A204.1 (cell line): Measurements from ENCODE around the gene TSPAN17.

Experiments used
- FAIRE-seq: peaks from 2 replicates; lab custom pipeline; 2012; peaks lifted over from hg19 to GRCh38; lab: Jason Lieb, UNC

Gene TSPAN17

DNA sequence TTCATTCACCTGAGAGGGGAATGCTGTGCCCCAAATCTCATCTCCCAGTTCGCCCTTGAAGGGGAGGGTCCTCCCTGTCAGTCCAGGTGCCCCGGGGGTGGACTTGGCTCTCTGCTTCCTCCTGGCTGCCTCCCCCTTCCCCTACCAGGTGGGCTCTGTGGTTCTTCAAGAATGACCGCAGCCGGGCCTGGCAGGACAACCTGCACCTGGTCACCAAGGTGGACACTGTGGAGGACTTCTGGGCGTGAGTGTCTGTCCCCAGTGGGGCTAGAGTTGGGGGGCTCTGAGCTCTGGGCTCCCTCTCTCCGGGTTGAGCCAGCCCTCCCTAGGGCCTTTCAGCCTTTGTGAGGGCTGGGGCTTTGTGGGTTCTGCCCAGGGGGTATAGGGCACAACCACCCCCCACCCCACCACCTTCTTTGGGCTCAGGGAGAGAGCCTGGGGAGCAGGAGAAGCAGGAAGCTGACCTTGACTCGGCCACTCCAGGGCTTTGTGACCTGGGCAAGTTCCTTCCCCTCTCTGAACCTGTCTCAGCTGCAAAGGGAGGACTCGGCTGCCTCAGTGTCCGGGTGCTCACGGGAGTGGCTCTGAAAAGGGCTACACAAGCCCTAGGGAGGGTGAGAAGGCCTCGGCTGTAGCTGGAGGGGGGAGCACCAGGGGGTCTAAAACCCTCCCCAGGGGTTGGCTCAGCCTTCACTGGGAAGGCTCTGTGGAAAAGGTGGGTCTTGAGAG is 3.6 kb upstream of the TSPAN17 start:
- FAIRE-seq = no peak

DNA sequence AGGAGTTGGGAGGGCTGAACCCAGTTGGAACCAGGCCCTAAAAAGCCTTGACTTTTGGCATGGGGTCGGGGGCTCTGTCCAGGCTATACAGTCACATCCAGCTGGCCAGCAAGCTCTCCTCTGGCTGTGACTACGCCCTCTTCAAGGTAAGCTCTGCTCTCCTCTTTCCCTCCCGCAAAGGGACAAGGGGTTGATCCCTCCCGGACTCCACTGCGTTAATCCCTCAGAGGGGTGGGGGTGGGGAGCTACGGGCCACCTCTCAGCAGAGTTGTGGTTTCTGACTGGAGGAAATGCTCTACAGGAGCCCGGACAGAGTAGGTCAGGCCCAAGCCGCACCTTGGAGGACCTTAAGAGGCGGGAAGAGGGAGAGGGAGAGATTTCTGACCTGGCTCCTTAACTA is 3.0 kb upstream of the TSPAN17 start:
- no peak for FAIRE-seq

DNA sequence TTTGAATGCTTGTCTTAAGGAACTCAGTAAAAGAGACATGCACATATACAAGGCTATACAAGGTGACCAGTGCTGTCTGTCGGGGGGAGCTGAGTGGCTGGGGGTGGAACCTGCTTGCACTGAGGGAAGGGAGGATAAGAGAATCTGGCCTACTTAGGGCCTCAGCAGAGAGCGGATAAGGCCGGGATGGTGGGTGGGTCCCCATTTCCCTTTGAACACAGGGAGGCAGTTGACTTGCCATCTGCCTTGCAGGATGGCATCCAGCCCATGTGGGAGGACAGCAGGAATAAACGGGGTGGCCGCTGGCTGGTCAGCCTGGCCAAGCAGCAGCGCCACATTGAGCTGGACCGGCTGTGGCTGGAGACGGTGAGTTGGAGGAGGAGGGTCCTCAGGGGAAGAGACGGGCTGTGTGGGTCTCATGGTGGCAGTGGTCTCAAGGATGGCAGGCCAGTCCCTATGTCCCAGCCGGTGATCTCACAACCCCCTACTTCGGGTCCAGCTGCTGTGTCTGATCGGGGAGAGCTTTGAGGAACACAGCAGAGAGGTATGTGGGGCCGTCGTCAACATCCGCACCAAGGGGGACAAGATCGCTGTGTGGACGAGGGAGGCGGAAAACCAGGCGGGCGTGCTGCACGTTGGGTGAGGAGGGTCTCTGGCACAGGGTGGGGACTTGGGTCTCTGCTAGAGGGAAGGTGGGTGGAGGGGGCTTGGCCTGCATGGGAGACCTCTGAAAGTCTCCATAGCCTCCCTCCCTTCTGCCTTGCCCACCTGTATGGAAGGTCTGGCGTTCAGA is 2.2 kb upstream of the TSPAN17 start:
- no peak for FAIRE-seq

DNA sequence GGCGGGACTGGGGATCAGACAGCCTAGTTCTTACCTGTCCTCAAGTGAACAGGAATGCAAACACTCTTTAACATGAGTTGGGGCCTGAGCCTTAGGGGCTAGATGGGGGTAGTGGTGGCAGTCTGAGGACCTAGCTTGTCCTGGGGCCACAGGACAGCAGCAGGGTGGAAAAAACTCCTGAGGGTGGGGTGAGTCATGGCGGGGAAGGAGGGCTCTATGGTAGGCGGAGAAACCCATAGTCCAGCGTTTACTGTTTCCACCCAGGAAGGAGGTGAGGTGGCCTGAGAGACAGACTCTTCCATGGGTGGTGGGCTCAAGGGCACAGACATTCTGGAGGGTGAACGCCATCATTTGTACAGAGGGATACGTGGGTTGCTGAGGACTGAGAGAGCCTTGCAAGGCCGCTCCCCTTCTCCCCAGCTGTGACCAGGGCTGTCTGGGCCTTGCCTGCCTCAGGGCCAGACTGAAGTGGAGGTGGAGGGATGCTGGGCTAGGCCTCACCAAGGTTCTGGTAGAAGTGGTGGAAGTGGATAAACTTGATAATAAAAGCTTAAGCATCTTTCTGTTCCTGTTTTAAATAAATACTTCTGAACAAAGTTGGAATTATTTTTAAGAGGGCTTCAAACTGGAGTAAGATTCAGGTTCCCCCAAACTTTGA is 1.1 kb upstream of the TSPAN17 start:
- no peak for FAIRE-seq

- FAIRE-seq = no peak
Measured at GRCh38 chr5:176646707-176647029, 616 bp upstream of the TSPAN17 start.

- FAIRE-seq = no peak
Measured at GRCh38 chr5:176647843-176648473, 674 bp downstream of the TSPAN17 start.

DNA sequence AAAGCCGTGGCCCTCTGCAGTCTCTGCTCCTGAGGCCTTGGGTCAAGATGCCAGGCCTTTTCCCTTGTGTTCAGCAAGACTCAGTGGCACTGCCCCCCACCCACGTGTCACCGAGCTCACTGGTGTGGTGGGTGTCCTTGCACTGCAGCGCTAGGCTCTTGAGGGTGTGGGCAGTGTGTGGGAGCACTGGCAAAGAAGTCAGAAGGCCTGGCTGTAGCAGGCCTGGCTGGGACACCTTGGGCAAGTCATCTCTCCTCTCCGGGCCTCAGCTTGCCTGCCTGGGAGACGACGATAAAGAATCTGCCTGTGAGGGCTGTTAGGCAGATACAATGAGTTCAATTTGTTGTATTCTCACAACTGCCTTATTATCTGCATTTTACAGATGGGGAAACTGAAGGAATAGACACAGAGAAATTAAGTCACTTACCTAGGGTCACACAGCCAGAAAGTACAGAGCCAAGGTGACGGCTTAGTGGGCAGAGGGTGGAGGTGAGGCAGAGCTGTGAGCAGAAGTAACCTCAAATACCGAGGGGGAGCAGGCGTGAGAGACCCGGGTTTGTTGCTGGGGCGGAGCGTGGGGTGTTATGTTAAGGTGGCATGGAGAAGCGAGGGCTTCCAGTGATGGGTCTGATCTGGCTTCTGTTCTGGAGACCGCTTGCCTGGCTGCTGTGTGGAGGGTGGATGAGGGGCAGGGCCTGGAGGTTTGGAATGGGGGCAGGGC is 1.4 kb downstream of the TSPAN17 start:
- FAIRE-seq = no peak

DNA sequence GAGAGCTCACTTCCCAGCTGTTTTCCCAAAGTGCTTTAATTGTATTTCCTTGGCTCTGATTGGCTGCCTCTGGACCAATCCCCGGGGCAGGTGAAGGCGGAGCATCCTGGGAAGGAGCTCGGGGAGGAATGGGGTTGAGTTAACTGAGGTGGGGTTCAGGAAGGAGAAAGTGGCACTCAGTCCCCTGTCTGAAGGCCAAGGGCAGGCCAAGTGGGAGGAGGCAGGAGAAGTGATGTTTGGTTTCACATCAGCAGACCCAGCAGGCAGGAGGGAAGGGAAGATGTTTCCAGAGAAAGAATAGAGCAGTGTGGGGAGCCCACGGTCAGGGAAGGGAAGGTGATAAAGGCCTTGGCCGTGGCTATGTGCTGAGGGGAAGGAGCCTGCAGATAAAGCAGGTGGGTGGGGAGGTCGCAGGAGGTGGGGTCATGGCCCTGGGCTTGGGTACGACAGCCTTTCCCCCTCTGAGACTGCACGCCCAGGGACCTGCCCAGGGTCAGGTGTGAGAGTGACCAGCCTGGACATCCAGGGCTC is 3.1 kb downstream of the TSPAN17 start:
- no peak for FAIRE-seq

DNA sequence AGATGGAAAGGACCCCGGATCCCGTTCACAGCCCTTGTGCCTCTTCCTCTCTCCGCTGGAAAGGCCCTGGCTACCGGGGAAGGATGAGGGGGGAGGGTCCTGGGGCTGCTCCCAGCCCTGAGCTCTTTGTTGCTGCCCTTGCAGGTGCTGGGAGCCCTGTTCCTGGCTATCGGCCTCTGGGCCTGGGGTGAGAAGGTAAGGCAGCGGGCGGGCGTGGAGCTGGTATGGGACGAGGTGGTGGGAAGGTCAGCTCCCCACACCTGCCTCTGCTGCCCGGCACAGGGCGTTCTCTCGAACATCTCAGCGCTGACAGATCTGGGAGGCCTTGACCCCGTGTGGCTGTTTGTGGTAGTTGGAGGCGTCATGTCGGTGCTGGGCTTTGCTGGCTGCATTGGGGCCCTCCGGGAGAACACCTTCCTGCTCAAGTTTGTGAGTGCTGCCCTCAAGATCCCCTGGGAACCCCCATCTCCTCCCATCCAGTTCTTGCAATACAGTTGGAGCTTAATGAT is 4.2 kb downstream of the TSPAN17 start:
- FAIRE-seq = no peak

DNA sequence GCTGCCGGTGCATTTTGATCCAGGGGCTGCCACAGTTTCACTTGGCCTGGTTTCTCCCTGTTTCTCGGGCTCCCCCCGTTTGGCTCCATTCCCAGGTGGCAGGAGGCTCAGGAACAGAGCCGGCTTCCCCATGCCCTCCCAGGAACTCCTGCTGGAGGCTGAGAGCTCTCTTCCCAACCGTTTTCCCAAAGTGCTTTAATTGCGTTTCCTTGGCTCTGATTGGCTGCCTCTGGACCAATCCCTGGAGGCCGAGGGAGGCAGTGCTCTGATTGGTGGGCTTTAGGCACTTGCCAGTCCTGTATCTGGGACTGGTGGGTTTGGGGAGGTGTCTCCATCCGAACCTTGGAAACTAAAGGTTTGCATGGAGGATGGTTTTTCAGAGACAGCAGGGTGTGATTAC is 4.9 kb downstream of the TSPAN17 start:
- FAIRE-seq = no peak

GRCh38 chr5:176653401-176654385 is 6.4 kb downstream of the TSPAN17 start:
- FAIRE-seq = no peak

GRCh38 chr5:176654856-176655255 is 7.6 kb downstream of the TSPAN17 start:
- no peak for FAIRE-seq

DNA sequence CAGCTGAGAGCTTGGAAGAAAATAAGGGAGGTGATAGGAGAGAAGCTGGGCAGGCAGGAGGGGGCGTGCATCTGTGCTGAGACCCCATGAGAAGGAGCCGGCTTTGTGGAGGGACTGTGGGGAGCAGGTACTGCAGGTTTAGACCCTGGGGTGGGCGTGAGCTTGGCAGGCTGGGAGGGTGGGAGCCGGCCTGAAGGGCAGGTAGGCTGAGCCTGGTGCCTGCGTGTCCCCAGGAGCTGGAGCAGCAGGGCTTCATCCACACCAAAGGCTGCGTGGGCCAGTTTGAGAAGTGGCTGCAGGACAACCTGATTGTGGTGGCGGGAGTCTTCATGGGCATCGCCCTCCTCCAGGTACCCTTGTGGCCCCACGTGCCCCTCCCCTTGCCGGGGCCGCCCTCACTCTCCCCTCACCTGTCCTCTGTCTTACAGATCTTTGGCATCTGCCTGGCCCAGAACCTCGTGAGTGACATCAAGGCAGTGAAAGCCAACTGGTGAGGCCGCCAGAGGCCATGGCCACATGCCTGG is 9.2 kb downstream of the TSPAN17 start:
- FAIRE-seq = no peak

GRCh38 chr5:176658007-176658599 is 10.8 kb downstream of the TSPAN17 start:
- FAIRE-seq = peak; percentile 52

DNA sequence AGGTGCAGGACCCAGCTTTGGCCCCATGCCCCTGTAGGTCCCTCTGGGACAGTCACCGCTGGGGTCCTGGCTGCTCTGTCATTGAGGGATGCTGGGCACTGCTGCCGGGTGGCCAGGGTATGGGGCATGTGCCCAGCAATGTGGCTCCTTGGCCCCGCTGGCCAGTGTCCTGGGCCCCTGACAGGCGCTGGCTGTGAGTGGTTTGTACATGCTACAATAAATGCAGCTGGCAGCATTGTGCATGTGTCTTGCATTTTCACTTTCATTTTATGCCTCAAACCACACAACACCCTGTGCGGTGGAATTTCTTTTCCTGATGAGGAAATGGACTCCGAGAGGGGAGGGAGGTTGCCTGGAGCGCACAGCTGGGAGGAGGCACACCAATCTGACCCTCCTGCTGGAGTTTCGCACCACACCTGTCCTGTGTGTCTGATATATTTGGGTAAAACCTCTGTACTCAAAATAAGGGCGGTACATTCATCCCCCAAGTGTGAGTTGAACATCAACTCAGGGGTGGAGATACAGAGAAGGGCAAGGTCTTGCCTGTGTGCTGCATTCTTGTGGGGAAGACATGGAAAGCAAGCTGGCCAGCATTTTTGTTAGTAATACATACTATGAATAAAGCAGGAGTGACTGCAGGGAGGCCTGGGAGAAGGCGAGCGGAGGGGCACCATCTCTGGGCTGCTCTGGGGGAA is 11.7 kb downstream of the TSPAN17 start:
- FAIRE-seq = no peak

DNA sequence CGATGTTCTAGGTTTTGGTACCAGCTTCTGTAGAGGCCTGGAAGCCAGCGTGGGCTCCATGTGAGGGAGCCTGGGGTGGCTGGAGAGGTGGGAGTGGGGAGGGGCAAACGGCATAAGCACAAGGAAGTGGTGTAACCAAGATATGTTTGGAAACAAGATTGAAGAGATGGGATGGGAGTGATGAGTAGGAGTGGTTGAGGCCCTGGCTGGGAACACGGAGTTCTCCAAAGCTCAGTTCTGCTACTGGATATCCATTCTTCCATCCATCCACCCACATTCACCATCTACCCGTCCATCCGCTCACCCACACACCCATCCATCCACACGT is 12.2 kb downstream of the TSPAN17 start:
- no peak for FAIRE-seq

GRCh38 chr5:176659860-176660461 is 12.7 kb downstream of the TSPAN17 start:
- no peak for FAIRE-seq

- FAIRE-seq = no peak
Measured at GRCh38 chr5:176660530-176660859, 13.2 kb downstream of the TSPAN17 start.
